Left kidney (tissue), 1 donor: ENCODE data around the gene PSMD3. TPM values are rescaled to one million over a fixed set of nuclear protein-coding genes. Genes with fewer than 3 reads are reported as not detected.

ENCODE experiments used
- polyA plus RNA-seq: library from polyadenylated mRNA; unstranded; fragments of 120-200 nt; gene quantifications from one replicate; pipeline ENCODE4 v1.2.1, GENCODE V29; 2013; ENCODE audit not compliant: insufficient read length

The PSMD3 gene
- polyA plus RNA-seq, 1 donor: 106 TPM

Other genes with a start within 250 kb of the PSMD3 start
- 38.8 TPM for gene GRB7, start 242.9 kb upstream of the PSMD3 start, polyA plus RNA-seq
- gene IKZF3, start 116.5 kb upstream of the PSMD3 start, polyA plus RNA-seq: 0.37 TPM
- not detected for gene ZPBP2, start 112.6 kb upstream of the PSMD3 start, polyA plus RNA-seq
- 29.5 TPM for gene GSDMB, start 62.2 kb upstream of the PSMD3 start, polyA plus RNA-seq
- 96.3 TPM for gene ORMDL3, start 53.2 kb upstream of the PSMD3 start, polyA plus RNA-seq
- not detected for gene LRRC3C, start 53.1 kb upstream of the PSMD3 start, polyA plus RNA-seq
- gene GSDMA, start 17.8 kb upstream of the PSMD3 start, polyA plus RNA-seq: 2.9 TPM
- not detected for gene CSF3, start 34.6 kb downstream of the PSMD3 start, polyA plus RNA-seq
- 127 TPM for gene MED24, start 73.6 kb downstream of the PSMD3 start, polyA plus RNA-seq
- 48.2 TPM for gene THRA, start 82.2 kb downstream of the PSMD3 start, polyA plus RNA-seq
- gene NR1D1, start 119.8 kb downstream of the PSMD3 start, polyA plus RNA-seq: 4.1 TPM
- gene MSL1, start 141.2 kb downstream of the PSMD3 start, polyA plus RNA-seq: 197 TPM
- 124 TPM for gene CASC3, start 159.7 kb downstream of the PSMD3 start, polyA plus RNA-seq
- 13.2 TPM for gene RAPGEFL1, start 196.7 kb downstream of the PSMD3 start, polyA plus RNA-seq
- gene WIPF2, start 238.5 kb downstream of the PSMD3 start, polyA plus RNA-seq: 33.3 TPM